ENCODE data around the gene CYP4V2.

GRCh38 chr4:186234367-186234766 lies 43.0 kb downstream of the CYP4V2 start:
- TF ChIP-seq CTCF (IDR thresholded peaks at IDR 0.05): no peak
- no peak for TF ChIP-seq POLR2A (IDR thresholded peaks at IDR 0.05)

Data from lower leg skin (tissue), 3 donors.